ENCODE measurements around the gene KLHL20. TPM values are rescaled to one million over a fixed set of nuclear protein-coding genes. Genes with fewer than 3 reads are reported as not detected.
"Not testable (repeated sequence)": the region's sequence is repeated elsewhere in the genome, so short reads cannot be mapped to it uniquely, and the experiment has no call there.

Gene KLHL20
- total RNA-seq (2014; rRNA removed; shearing (Covaris generic)): 7.1 and 7.7 TPM in 2 replicates

GRCh38 chr1:173714759-173715537, at the start of gene KLHL20:
Gene KLHL20 (plus strand): TSS chr1:173714981. CDS start chr1:173716044, 1,063 bp downstream.
- DNase-seq (ENCODE audit: low spot score): peak; percentile 90
- in situ Hi-C loops (cut with HindIII; ENCODE audit: low sequenced_read_pairs): no loop called here

- no peak for DNase-seq (ENCODE audit: low spot score)
- in situ Hi-C loops (cut with HindIII; ENCODE audit: low sequenced_read_pairs): no loop called here
Observed at GRCh38 chr1:173666646-173667045, 48.1 kb upstream of the KLHL20 start.

GRCh38 chr1:173669491-173669941, 45.3 kb upstream of the KLHL20 start, which contains the start of gene ANKRD45:
Gene ANKRD45 (minus strand): TSS chr1:173669851. CDS start chr1:173659418, 10,433 bp downstream.
- in situ Hi-C loops (cut with HindIII; ENCODE audit: low sequenced_read_pairs): no loop called here
- DNase-seq (ENCODE audit: low spot score): peak; percentile 7

- in situ Hi-C loops (cut with HindIII; ENCODE audit: low sequenced_read_pairs); DNase-seq (ENCODE audit: low spot score): not testable (repeated sequence)
Observed at GRCh38 chr1:173674496-173674895, 40.3 kb upstream of the KLHL20 start.

- DNase-seq (ENCODE audit: low spot score); in situ Hi-C loops (cut with HindIII; ENCODE audit: low sequenced_read_pairs): not testable (repeated sequence)
Observed at GRCh38 chr1:173680152-173680551, 34.6 kb upstream of the KLHL20 start.

- in situ Hi-C loops (cut with HindIII; ENCODE audit: low sequenced_read_pairs): no loop called here
- DNase-seq (ENCODE audit: low spot score): no peak
Observed at GRCh38 chr1:173682184-173682583, 32.6 kb upstream of the KLHL20 start.

GRCh38 chr1:173683838-173684237, 30.9 kb upstream of the KLHL20 start:
- DNase-seq (ENCODE audit: low spot score); in situ Hi-C loops (cut with HindIII; ENCODE audit: low sequenced_read_pairs): not testable (repeated sequence)

- in situ Hi-C loops (cut with HindIII; ENCODE audit: low sequenced_read_pairs); DNase-seq (ENCODE audit: low spot score): not testable (repeated sequence)
Observed at GRCh38 chr1:173685121-173685520, 29.7 kb upstream of the KLHL20 start.

GRCh38 chr1:173688300-173688699, 26.5 kb upstream of the KLHL20 start:
- in situ Hi-C loops (cut with HindIII; ENCODE audit: low sequenced_read_pairs): no loop called here
- no peak for DNase-seq (ENCODE audit: low spot score)

- in situ Hi-C loops (cut with HindIII; ENCODE audit: low sequenced_read_pairs): no loop called here
- DNase-seq (ENCODE audit: low spot score): no peak
Observed at GRCh38 chr1:173693238-173693637, 21.5 kb upstream of the KLHL20 start.

- DNase-seq (ENCODE audit: low spot score); in situ Hi-C loops (cut with HindIII; ENCODE audit: low sequenced_read_pairs): not testable (repeated sequence)
Observed at GRCh38 chr1:173701299-173701698, 13.5 kb upstream of the KLHL20 start.

GRCh38 chr1:173702736-173703135, 12.0 kb upstream of the KLHL20 start:
- in situ Hi-C loops (cut with HindIII; ENCODE audit: low sequenced_read_pairs): no loop called here
- no peak for DNase-seq (ENCODE audit: low spot score)

GRCh38 chr1:173705117-173705516, 9.7 kb upstream of the KLHL20 start:
- in situ Hi-C loops (cut with HindIII; ENCODE audit: low sequenced_read_pairs): no loop called here
- DNase-seq (ENCODE audit: low spot score): no peak

GRCh38 chr1:173708787-173709186, 6.0 kb upstream of the KLHL20 start:
- no peak for DNase-seq (ENCODE audit: low spot score)
- in situ Hi-C loops (cut with HindIII; ENCODE audit: low sequenced_read_pairs): no loop called here

- no peak for DNase-seq (ENCODE audit: low spot score)
- in situ Hi-C loops (cut with HindIII; ENCODE audit: low sequenced_read_pairs): no loop called here
Observed at GRCh38 chr1:173714441-173714758, 381 bp upstream of the KLHL20 start.

- no peak for DNase-seq (ENCODE audit: low spot score)
- in situ Hi-C loops (cut with HindIII; ENCODE audit: low sequenced_read_pairs): no loop called here
Observed at GRCh38 chr1:173715538-173715844, 710 bp downstream of the KLHL20 start.

- in situ Hi-C loops (cut with HindIII; ENCODE audit: low sequenced_read_pairs): no loop called here
- no peak for DNase-seq (ENCODE audit: low spot score)
Observed at GRCh38 chr1:173717238-173717637, 2.5 kb downstream of the KLHL20 start.

- in situ Hi-C loops (cut with HindIII; ENCODE audit: low sequenced_read_pairs): not testable (repeated sequence)
Observed at GRCh38 chr1:173731331-173731730, 16.6 kb downstream of the KLHL20 start.

GRCh38 chr1:173733912-173734311, 19.1 kb downstream of the KLHL20 start:
- DNase-seq (ENCODE audit: low spot score): peak; percentile 66
- in situ Hi-C loops (cut with HindIII; ENCODE audit: low sequenced_read_pairs): no loop called here

More at GRCh38 chr1:173731331-173731730, 16.6 kb downstream of the KLHL20 start:
- DNase-seq (ENCODE audit: low spot score): not testable (repeated sequence)

- in situ Hi-C loops (cut with HindIII; ENCODE audit: low sequenced_read_pairs); DNase-seq (ENCODE audit: low spot score): not testable (repeated sequence)
Observed at GRCh38 chr1:173736104-173736503, 21.3 kb downstream of the KLHL20 start.
